IMR-90 (cell line): ENCODE measurements around the gene PABPC1L. TPM values are rescaled to one million over a fixed set of nuclear protein-coding genes. Genes with fewer than 3 reads are reported as not detected.
A peak's percentile ranks its signal among the peaks of the same experiment; 100 is the strongest.

Experiments used
- ATAC-seq: fragments of 200-7000 bp; cut with Tn5 transposase; 2 replicates; pipeline ENCODE4 v1.9.1; 2020; ENCODE audit warnings: low read depth, mild to moderate bottlenecking, moderate library complexity
- BruUV-seq: library from RNA; stranded (reverse); fragments of 400-500 nt; replicated peaks from 2 replicates; lab custom pipeline; 2021; lab: Mats Ljungman, UMichigan
- CTCF ChIA-PET: fragments of 300-600 bp; formaldehyde crosslinking; extraction: SDS; loops from one replicate; lab custom pipeline; 2021; ENCODE audit warnings: antibody characterized with exemption; lab: Yijun Ruan, JAX
- POLR2A ChIA-PET: fragments of 300-600 bp; sonication (Branson Sonifier 250); formaldehyde crosslinking; loops from one replicate; lab custom pipeline; 2022; ENCODE audit warnings: antibody characterized with exemption; ENCODE audit not compliant: unreplicated experiment; lab: Charles Lee
- DNase-seq: peaks from one replicate; pipeline ENCODE4 v3.0.0; 2013
- H2AFZ ChIP-seq: replicated peaks from 2 replicates; pipeline ENCODE3; 2013; ENCODE audit warnings: low read length, mild to moderate bottlenecking; ENCODE audit not compliant: poor library complexity
- H2AK5ac ChIP-seq: 2 replicates; pipeline ENCODE4 v1.6.1; 2013; ENCODE audit warnings: low read depth, low read length, inconsistent platforms
- H2AK9ac ChIP-seq: replicated peaks from 2 replicates; pipeline ENCODE3; 2013; ENCODE audit warnings: mild to moderate bottlenecking, low read depth, low read length, moderate library complexity; ENCODE audit not compliant: poor library complexity
- H2BK120ac ChIP-seq: 2 replicates; pipeline ENCODE4 v1.6.1; 2013; ENCODE audit warnings: low read depth, low read length, inconsistent platforms
- H2BK15ac ChIP-seq: 3 replicates; pipeline ENCODE4 v1.6.1; 2013; ENCODE audit warnings: low read depth, low read length, inconsistent platforms
- H2BK20ac ChIP-seq: 2 replicates; pipeline ENCODE4 v1.6.1; 2013; ENCODE audit warnings: low read depth, mild to moderate bottlenecking, inconsistent platforms, low read length, moderate library complexity
- H2BK5ac ChIP-seq: 2 replicates; pipeline ENCODE4 v1.6.1; 2013; ENCODE audit warnings: mild to moderate bottlenecking, low read depth, low read length, inconsistent platforms; ENCODE audit not compliant: poor library complexity, severe bottlenecking
- H3K14ac ChIP-seq: replicated peaks from 2 replicates; pipeline ENCODE4 v1.6.1; 2013; ENCODE audit warnings: low read depth, low read length, inconsistent platforms
- H3K18ac ChIP-seq: 2 replicates; pipeline ENCODE4 v1.6.1; 2013; ENCODE audit warnings: low read depth, low read length, control low read depth
- H3K23ac ChIP-seq: 2 replicates; pipeline ENCODE4 v1.6.1; 2013; ENCODE audit warnings: low read depth, low read length, inconsistent platforms
- H3K27ac ChIP-seq: 2 replicates; pipeline ENCODE4 v1.5.1; 2013; ENCODE audit warnings: mild to moderate bottlenecking, control low read depth, low read length; ENCODE audit not compliant: insufficient read depth
- H3K27me3 ChIP-seq: 2 replicates; pipeline ENCODE4 v1.6.1; 2013; ENCODE audit warnings: low read length; ENCODE audit not compliant: control insufficient read depth, insufficient read depth
- H3K36me3 ChIP-seq: 2 replicates; pipeline ENCODE4 v1.6.1; 2013; ENCODE audit warnings: low read length, mixed read lengths; ENCODE audit not compliant: control insufficient read depth, insufficient read depth
- H3K4ac ChIP-seq: 2 replicates; pipeline ENCODE4 v1.6.1; 2013; ENCODE audit warnings: low read depth, low read length, inconsistent platforms
- H3K4me1 ChIP-seq: 2 replicates; pipeline ENCODE4 v1.6.1; 2013; ENCODE audit warnings: low read length, mixed read lengths; ENCODE audit not compliant: control insufficient read depth, insufficient read depth
- H3K4me2 ChIP-seq: 2 replicates; pipeline ENCODE4 v1.6.1; 2013; ENCODE audit warnings: low read depth, mild to moderate bottlenecking, control low read depth, low read length, moderate library complexity
- H3K4me3 ChIP-seq: 2 replicates; pipeline ENCODE4 v1.5.1; 2013; ENCODE audit warnings: low read depth, mild to moderate bottlenecking, control low read depth, low read length, moderate library complexity; ENCODE audit not compliant: insufficient read depth
- H3K56ac ChIP-seq: 2 replicates; pipeline ENCODE4 v1.6.1; 2013; ENCODE audit warnings: low read length, inconsistent platforms; ENCODE audit not compliant: insufficient read depth; ENCODE audit errors: extremely low read depth
- H3K79me1 ChIP-seq, 2 experiments: 2 replicates each; pipeline ENCODE4 v1.6.1; 2013; ENCODE audit warnings: low read length in 2 of 2, inconsistent platforms in 1 of 2, low read depth in 1 of 2
- H3K9ac ChIP-seq: 2 replicates; pipeline ENCODE4 v1.6.1; 2013; ENCODE audit warnings: low read depth, low read length, control low read depth
- H3K9me1 ChIP-seq: 2 replicates; pipeline ENCODE4 v1.6.1; 2013; ENCODE audit warnings: low read length, inconsistent platforms; ENCODE audit not compliant: insufficient read depth
- H3K9me3 ChIP-seq: 2 replicates; pipeline ENCODE4 v1.6.1; 2013; ENCODE audit warnings: low read length; ENCODE audit not compliant: control insufficient read depth, insufficient read depth
- H4K20me1 ChIP-seq: 2 replicates; pipeline ENCODE4 v1.6.1; 2013; ENCODE audit warnings: low read length, inconsistent platforms; ENCODE audit not compliant: insufficient read depth
- H4K5ac ChIP-seq: 2 replicates; pipeline ENCODE4 v1.6.1; 2013; ENCODE audit warnings: mild to moderate bottlenecking, low read depth, low read length, control low read depth
- H4K8ac ChIP-seq, 2 experiments: 2 replicates each; pipeline ENCODE4 v1.6.1; 2013; ENCODE audit warnings: low read depth in 2 of 2, low read length in 2 of 2, control low read depth in 1 of 2, inconsistent platforms in 1 of 2
- H4K91ac ChIP-seq: 2 replicates; pipeline ENCODE4 v1.6.1; 2013; ENCODE audit warnings: low read depth, low read length, inconsistent platforms; ENCODE audit not compliant: insufficient read depth
- POLR2A ChIP-seq: IDR thresholded peaks from 2 replicates; pipeline ENCODE4 v1.6.1; 2012; ENCODE audit warnings: mild to moderate bottlenecking, low read depth, low read length
- USF2 ChIP-seq: fragments of 150-350 bp; IDR thresholded peaks from 2 replicates; pipeline ENCODE4 v1.6.1; 2017; ENCODE audit warnings: mild to moderate bottlenecking, antibody characterized with exemption, low read length, low read depth
- WGBS, 2 experiments: methylation state at CpG; one replicate each; pipeline versions ENCODE4 v1.1.5 to v1.1.7; 2013; ENCODE audit warnings: missing lambda C conversion rate in 2 of 2; ENCODE audit not compliant: insufficient read length in 1 of 2; ENCODE audit errors: extremely low coverage in 2 of 2; 5-methylcytosine and 5-hydroxymethylcytosine counted together
- dilution Hi-C: fragments of 300-500 bp; cut with HindIII; formaldehyde crosslinking; loops from one replicate; pipeline ENCODE4 v1.14.3; 2018; ENCODE audit warnings: low sequenced_read_pairs; ENCODE audit not compliant: unreplicated experiment
- in situ Hi-C: fragments of 300-500 bp; cut with MboI; formaldehyde crosslinking; loops from 3 replicates; pipeline ENCODE4 v1.14.3; 2019; ENCODE audit warnings: low sequenced_read_pairs, inconsistent platforms, mixed read lengths
- intact Hi-C: fragments of 100-400 bp; cut with micrococcal nuclease; formaldehyde crosslinking; loops from 2 replicates; pipeline ENCODE4 v1.10.0; 2022
- polyA plus RNA-seq, 3 experiments: library from polyadenylated mRNA; depleted of rRNA; stranded (reverse); fragments of >200 nt; gene quantifications; 2 replicates each; pipeline ENCODE4 v1.2.3, GENCODE V29; 2012; ENCODE audit warnings: low replicate concordance in 1 of 3
- total RNA-seq: library from RNA; depleted of rRNA; stranded (reverse); fragments of >200 nt; gene quantifications from 2 replicates; pipeline ENCODE4 v1.2.3, GENCODE V29; 2012

PABPC1L gene
- total and polyA plus RNA-seq, 2 of the 4 experiments (the other 2 are of a cell fraction) = 6.1 to 82.4 TPM

GRCh38 chr20:44961870-44962267 is 52.0 kb downstream of the PABPC1L start:
- H3K18ac ChIP-seq = peak overlapping the region; percentile 27; the same call in 1 of the 2 replicates
- intact Hi-C loops = loop anchor here (5.0 to 10.0 kb wide), 2 partner anchors 813 to 1725 kb away; partner anchors contain the start of gene TP53RK

More at GRCh38 chr20:44961870-44962267, 52.0 kb downstream of the PABPC1L start:
- H3K79me1 ChIP-seq = peaks cover 17 to 33% of the 10 kb centered on the region in 2 experiments
- no peak overlapping the region for H3K56ac ChIP-seq
- H2BK15ac ChIP-seq = 0 out of 3 replicates have a peak overlapping the region, but pooled peaks have one; percentile 2
- peaks cover 14% of the 10 kb centered on the region; the same call in 1 of the 2 replicates for H4K20me1 ChIP-seq
- peak overlapping the region; percentile 30; the same call in 1 of the 2 replicates for H2BK120ac ChIP-seq
- peak overlapping the region; percentile 3; the same call in 1 of the 2 replicates for H3K14ac ChIP-seq
- H3K4ac ChIP-seq = peak overlapping the region; percentile 52
- DNase-seq (peak; percentile 77), ATAC-seq (no peak)
- H2BK20ac ChIP-seq = no peak overlapping the region
- H4K5ac ChIP-seq = no peak overlapping the region
- ChIA-PET CTCF (no interaction called here), POLR2A (no interaction called here)
- H4K8ac ChIP-seq = peak overlapping the region; percentile 40 to 83; a peak in 3 of 4 replicates
- no peaks in the 10 kb centered on the region for H3K27me3 ChIP-seq
- no peak overlapping the region for H3K4me3 ChIP-seq
- H3K23ac ChIP-seq = no peak overlapping the region; the same call in 1 of the 2 replicates
- H2AK5ac ChIP-seq = no peak overlapping the region; the same call in 1 of the 2 replicates
- H3K9ac ChIP-seq = no peak overlapping the region
- H3K4me2 ChIP-seq = no peak overlapping the region
- whole genome bisulfite sequencing, 2 experiments = no CpG with 5 or more reads among the region's 3 CpGs
- peaks cover 6% of the 10 kb centered on the region for H3K9me1 ChIP-seq
- H3K4me1 ChIP-seq = peaks cover 5% of the 10 kb centered on the region
- peak; percentile 91 for TF ChIP-seq USF2
- TF ChIP-seq POLR2A = no peak
- H3K9me3 ChIP-seq = no peaks in the 10 kb centered on the region
- H4K91ac ChIP-seq = no peak overlapping the region
- no TSS peak for BruUV-seq
- peak overlapping the region; percentile 83 for H2AFZ ChIP-seq
- peak overlapping the region; percentile 60 for H2AK9ac ChIP-seq
- H3K27ac ChIP-seq = no peak overlapping the region
- peak overlapping the region; percentile 62 for H2BK5ac ChIP-seq
- dilution Hi-C loops (no loop called here), in situ Hi-C loops (no loop called here)
- peaks cover 2% of the 10 kb centered on the region; the same call in 1 of the 2 replicates for H3K36me3 ChIP-seq
